Prostate gland (tissue), 2 donors: Measurements from ENCODE around the gene ABCA2.

Source experiments
- POLR2AphosphoS5 ChIP-seq: sonication (generic); formaldehyde crosslinking; IDR thresholded peaks from one replicate; pipeline ENCODE4 v1.6.1; 2017; ENCODE audit warnings: antibody characterized with exemption
- TF ChIP-seq, protein P1 (sequence below), 4 experiments: fragments of 200-600 bp in 2 of 4; fragments of 450-650 bp in 2 of 4; sonication (generic) in 2 of 4; IDR thresholded peaks; 1 replicate in 3 of 4; 2 replicates in 1 of 4; pipeline ENCODE4 v1.5.1; 2016 to 2019; ENCODE audit warnings: antibody characterized with exemption in 4 of 4, mild to moderate bottlenecking in 2 of 4, moderate library complexity in 2 of 4

DNA sequence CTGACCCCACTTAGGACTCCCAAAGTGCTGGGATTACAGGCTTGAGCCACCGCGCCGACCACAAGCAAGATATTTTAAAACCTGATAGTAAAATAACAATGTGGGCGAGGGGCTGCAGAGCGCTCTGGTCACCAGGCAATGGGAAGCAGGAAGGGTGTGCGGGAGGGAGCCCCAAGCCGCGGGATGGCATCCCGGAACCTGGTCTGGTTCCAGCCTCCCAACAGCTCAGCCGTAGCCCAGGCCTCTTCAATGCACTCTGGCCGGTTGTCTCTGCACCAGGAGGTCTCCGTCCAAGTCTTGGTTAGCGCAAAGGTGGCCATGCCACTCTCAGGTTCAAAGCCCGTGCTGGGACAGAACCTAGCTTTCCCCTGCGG is 48.6 kb upstream of the ABCA2 start:
- TF ChIP-seq, protein P1, sequence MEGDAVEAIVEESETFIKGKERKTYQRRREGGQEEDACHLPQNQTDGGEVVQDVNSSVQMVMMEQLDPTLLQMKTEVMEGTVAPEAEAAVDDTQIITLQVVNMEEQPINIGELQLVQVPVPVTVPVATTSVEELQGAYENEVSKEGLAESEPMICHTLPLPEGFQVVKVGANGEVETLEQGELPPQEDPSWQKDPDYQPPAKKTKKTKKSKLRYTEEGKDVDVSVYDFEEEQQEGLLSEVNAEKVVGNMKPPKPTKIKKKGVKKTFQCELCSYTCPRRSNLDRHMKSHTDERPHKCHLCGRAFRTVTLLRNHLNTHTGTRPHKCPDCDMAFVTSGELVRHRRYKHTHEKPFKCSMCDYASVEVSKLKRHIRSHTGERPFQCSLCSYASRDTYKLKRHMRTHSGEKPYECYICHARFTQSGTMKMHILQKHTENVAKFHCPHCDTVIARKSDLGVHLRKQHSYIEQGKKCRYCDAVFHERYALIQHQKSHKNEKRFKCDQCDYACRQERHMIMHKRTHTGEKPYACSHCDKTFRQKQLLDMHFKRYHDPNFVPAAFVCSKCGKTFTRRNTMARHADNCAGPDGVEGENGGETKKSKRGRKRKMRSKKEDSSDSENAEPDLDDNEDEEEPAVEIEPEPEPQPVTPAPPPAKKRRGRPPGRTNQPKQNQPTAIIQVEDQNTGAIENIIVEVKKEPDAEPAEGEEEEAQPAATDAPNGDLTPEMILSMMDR (IDR thresholded peaks at IDR 0.05), result no peak
- no peak for TF ChIP-seq POLR2AphosphoS5
